Fibroblast of skin of left quadriceps (primary cell): ENCODE results near the gene MACROD1.

ENCODE experiments used
- DNase-seq, 2 experiments: peaks; one replicate each; pipeline ENCODE4 v3.0.0-alpha.2; 2013; ENCODE audit warnings: low read depth in 2 of 2

Gene MACROD1

DNA sequence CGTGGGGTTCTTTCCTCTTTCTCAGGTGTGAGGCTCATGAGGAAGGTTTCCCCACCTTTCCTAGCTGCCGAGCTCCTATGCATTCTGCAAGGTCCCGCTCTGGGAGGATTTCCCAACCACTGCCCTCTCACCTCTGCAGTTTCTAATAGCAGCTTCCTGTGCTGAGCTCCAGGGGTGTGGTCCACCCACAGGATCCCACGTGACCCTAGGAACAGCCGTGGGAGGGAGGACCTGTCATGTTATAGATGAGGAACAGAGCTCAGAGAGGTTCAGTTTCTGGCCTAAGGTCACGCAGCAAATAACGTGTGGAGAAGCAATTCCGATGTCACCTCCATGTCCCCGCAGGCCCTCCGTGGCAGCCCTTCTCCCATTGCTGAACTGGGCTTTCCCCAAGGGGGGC, 91.7 kb downstream of the MACROD1 start:
- no peak for DNase-seq

- DNase-seq, result no peak
Observed at GRCh38 chr11:64073542-64073941, 92.4 kb downstream of the MACROD1 start.

DNA sequence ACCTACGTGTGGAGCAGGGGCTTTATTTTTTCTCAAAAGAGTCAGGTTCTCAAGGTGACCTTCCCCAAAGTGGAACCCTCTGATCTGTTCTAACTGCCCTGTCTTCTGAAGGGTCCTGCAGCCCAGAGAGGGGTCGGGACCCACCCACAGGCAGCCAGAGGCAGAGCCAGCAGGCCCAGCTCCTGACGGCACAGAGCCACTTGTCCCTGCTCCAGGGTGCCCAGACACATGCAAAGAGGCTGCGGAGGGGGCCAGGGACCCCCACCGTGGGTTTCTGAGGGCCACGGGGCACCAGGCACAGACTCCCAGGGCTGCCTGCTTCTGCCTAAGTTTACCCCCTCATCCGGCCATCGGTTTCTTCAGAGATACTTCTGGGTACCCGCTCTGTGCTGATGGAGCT, 93.0 kb downstream of the MACROD1 start:
- DNase-seq, result no peak

- no peak for DNase-seq
Observed at GRCh38 chr11:64072403-64072802, 93.5 kb downstream of the MACROD1 start.

DNA sequence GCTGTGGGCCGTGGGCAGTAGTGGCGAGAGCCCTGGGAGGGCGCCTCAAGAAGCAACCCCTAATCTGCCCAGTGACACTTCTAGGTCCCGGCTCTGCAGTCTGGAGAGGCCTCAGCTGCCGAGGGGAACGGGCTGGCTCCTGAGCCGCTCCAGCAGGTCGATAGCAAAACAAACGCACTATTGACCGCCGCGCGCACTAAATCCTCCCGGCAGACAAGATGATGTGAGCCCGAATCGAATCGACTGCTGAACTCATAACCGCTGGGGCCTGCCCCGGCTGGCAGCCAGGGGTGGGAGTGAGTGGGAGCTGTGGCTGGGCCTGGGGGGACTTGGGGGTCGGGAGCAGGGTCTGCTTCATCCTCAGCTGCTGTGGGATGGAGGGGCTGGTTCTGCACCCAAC, 94.1 kb downstream of the MACROD1 start:
- no peak for DNase-seq

- DNase-seq, result no peak
Observed at GRCh38 chr11:64070314-64070681, 95.6 kb downstream of the MACROD1 start.

GRCh38 chr11:64069401-64070313, 96.3 kb downstream of the MACROD1 start:
- no peak for DNase-seq

DNA sequence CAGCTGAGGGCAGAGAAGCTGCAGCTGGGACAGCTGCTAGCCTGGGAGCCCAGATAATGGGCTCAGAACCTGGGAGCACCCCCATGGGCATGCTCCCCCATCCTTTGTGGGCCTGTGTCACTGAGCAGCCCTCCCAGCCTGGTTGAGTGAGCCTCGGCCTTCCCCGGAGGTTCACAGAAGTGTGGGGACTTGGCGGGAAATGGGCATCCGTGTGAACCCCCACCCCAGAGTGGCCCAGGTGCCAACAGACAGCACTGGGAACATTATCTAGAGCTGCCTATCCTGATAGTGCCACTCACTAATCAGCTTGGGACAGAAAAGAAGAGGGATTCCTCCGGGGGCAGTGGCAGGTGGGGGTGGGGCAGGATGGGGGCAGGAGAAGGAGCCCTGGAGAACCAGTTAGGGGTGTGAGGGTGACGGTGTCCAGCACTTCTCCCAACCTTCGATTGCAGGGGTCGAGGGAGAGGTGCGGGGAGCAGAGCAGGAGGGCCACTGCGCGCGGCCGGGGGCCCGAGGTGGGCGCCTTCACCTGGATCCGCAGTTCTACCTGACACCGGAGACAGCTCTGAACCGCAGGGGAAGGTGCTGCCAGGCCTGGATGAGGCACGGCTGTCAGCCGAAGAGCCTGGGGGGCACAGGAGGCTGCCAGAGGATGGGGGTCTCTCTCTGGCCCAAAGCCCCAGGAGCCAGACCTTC, 97.1 kb downstream of the MACROD1 start:
- no peak for DNase-seq

DNA sequence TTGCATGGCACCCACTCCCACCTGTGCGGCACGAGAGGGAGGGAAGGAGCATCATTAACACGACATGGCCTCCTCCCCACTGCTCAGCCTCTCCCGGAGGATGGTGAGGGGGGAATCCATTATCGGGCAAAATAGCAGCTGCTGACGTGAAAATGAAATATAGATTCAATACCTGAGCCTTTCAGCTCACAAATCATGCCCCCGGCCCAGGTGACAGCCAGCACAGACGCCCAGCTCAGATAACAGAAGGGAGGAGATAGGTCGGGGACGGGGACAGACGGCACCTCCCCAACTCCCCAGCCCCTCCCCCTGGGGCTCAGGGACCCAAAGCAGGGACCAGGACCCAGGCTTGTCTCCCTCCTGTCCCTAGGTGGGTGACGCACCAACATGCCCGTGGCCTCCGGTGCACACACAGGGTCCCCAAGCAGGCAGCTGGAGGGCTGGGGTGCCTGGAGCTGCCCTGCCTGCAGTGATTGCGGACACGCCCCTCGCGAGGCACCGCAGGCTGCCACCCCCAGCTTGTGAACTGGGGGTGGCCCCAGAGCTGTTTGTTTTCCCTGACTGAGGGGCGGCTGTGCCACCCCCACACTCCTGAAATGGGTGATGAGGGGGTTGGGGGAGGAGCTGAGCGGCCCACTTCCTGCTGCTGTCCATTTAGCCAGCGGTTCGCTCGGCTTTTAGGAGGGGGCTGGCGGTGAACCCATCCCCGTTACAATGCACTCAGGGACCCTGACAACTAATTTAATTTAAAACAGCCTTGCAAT, 98.5 kb downstream of the MACROD1 start:
- no peak for DNase-seq

- DNase-seq, result no peak
Observed at GRCh38 chr11:64065712-64066111, 100.2 kb downstream of the MACROD1 start.

GRCh38 chr11:64065141-64065465, 100.8 kb downstream of the MACROD1 start:
- no peak for DNase-seq

DNA sequence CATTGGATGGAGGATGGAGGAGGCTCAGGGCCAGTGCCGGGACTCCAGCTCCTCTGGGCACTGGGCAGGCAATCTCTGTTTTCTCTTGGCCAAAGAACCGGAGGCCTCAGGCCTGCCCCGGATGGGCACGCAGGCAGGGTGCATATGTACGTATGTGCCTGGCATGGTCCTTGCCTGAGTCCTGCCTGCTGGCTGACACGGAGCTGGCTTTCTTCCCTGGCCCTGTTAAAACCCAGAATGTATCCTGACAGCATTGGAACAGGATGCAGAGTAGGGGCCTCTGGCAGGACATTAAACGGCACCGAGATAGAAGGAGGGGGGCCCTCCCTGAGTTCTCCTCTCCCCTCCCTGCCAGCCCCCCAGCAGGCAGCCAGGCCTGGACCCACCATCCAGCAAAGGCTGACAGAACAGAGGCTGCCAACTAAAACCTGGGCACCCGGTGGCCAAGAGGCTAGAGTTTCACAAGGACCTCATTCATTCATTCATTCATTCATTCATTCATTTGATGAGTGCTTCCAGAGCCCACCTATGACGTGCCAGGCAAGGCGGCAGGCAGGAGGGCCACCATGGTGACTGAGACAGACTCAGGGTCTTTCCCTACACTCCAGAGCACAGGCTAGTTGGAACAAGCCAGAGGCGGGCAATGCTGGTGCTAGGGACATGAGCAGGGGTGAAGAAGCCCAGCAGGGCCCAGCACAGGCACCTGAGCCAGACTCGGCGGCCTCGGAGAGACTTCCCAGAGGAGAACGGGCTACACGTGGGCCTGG, 101.4 kb downstream of the MACROD1 start:
- no peak for DNase-seq

- no peak for DNase-seq
Observed at GRCh38 chr11:64063777-64064176, 102.1 kb downstream of the MACROD1 start.

DNA sequence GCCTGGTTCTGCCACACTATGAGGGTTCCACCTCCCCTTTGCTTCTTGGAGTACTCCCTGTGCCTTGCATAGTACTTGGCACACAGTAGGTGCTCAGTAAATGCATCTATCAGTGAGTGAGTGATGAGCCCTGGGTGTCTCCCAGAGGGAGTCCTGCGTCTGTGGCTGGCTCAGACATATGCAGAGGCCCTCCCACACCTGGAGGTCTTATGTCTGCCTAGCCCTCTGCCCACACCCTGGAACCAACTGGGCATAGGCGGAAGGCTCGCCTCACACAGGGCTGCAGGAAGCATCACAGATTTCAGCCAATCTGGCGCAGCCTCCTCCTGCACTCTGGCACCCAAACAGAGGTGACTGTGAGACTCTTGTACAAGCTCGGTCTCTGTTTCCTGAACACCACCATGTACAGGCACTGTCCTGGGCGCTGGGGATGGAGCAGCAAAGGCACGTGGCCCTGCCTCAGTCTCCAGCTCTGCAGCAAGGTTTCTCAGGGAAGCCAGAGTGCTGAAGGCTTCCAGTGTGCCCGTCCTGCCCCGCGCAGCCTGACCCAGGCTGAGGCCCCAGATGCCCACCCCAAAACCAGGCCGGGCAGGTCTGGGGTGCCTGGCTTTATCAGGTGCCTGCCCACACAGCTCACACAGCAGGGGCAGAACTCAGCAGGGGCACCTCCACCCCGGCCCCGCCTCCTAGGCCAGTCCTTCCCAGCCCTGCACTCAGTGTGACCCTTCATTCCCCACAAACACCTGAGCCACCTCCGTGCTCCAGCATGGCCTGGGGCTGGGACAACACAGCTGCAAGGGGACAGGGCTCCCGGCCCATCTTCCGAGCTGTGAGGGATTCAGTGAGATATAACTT, 103.5 kb downstream of the MACROD1 start:
- DNase-seq, result no peak

DNA sequence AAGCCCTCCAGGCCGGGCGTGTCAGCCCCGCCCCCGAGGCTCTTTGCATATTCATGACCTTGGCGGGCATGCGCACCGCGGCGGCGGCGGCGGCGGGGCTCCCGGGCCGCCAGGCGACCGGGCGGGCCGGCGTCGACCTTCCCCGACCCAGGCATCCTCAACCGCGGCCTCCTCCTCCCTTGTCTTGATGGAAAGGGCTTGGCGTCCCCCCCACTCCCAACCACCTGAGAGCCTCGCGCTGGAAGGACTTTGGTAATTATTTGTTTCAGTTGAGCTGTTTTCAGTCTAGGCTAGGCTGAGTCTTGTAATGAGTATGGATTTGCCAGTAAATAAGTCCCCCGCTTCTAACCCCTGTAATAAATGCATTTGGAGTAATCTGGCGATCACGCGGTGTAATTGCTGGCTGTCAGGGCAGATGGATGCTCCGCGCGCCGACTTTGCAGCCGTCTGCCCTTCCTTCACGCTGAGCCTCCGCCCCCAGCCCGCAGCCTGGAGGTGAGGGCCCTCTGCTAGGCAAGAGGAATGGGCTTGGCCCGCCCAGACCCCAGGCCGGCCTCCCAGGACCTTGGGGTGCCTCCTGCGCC, 105.0 kb downstream of the MACROD1 start:
- no peak for DNase-seq

DNA sequence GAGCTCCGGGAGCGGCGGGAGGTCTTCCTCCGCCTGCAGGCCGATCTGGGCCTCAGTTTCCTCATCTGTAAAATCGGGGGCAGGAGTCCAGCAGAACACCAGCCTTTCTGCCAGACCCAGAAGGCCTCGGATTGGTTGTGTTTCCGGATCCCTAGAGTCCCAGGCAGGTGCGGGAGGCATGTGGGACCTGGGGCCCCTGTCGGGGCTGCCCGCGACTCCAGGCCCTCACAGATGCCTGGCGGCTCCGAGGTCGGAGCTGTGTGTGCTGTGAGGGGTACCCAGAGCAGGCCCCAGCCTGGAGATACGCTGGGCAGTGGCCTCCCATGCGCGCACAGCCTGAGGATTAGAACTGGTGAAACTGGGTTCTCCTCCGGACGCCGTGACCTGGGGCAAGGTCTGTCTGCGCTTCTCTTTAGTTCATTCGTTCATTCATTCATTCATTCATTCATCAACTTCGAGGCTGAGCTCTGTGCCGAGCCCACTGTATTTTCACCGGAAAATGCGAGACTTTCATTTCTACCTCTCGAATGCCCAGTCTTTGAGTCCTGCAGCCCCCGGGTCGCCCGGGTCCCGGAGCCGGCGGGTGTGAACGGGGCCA, 105.6 kb downstream of the MACROD1 start:
- no peak for DNase-seq

GRCh38 chr11:64059339-64060140, 106.4 kb downstream of the MACROD1 start:
- no peak for DNase-seq

- DNase-seq, result no peak
Observed at GRCh38 chr11:64058494-64058893, 107.4 kb downstream of the MACROD1 start.

DNA sequence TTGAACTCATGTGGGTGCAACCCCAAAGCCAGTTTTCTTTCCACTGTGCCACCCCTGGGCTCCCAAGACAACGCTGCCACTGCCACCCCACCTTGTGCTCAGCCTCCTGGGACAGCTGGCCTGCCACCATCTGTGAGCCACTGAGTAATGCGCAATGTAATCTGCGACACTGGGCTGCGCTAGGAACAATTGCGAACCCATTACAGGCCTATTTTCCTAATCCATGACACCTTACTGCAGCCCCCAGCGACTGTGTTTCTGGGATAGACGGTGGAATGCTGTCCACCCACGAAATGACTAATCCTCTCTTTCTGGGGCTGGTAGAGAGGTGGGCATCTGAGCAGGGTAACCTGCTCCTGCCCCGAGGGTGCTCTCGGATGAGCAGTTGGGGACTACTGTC, 108.0 kb downstream of the MACROD1 start:
- DNase-seq, result no peak
